DND-41 (cell line): ENCODE data around the gene RAD50.

Source experiments
- ATAC-seq: fragments of 200-7000 bp; cut with Tn5 transposase; 3 replicates; pipeline ENCODE4 v1.9.1; 2021; ENCODE audit warnings: low read depth; ENCODE audit not compliant: insufficient read depth
- DNase-seq: peaks from one replicate; pipeline ENCODE4 v3.0.0-alpha.2; 2020
- H2AFZ ChIP-seq: 2 replicates; pipeline ENCODE4 v1.6.0; 2012; ENCODE audit warnings: low read depth, low read length
- H3K27ac ChIP-seq: 2 replicates; pipeline ENCODE4 v1.5.1; 2012; ENCODE audit warnings: low read length, inconsistent platforms
- H3K27me3 ChIP-seq: fragments of 200-600 bp; sonication (generic); 2 replicates; pipeline ENCODE4 v1.6.0; 2012; ENCODE audit warnings: low read length, mild to moderate bottlenecking, inconsistent platforms; ENCODE audit not compliant: insufficient read depth, poor library complexity
- H3K36me3 ChIP-seq: 2 replicates; pipeline ENCODE4 v1.5.1; 2012; ENCODE audit warnings: low read length, inconsistent platforms; ENCODE audit not compliant: insufficient read depth
- H3K4me1 ChIP-seq: 2 replicates; pipeline ENCODE4 v1.5.1; 2012; ENCODE audit warnings: mild to moderate bottlenecking, low read length; ENCODE audit not compliant: insufficient read depth
- H3K4me2 ChIP-seq: 2 replicates; pipeline ENCODE4 v1.6.0; 2012; ENCODE audit warnings: mild to moderate bottlenecking, moderate library complexity, low read length, inconsistent platforms; ENCODE audit not compliant: insufficient read depth
- H3K4me3 ChIP-seq, 2 experiments: fragments of 200-600 bp in 1 of 2; shearing (Covaris generic) in 1 of 2; 2 replicates each; pipeline ENCODE4 v1.5.1; 2012 to 2016; ENCODE audit warnings: inconsistent platforms in 2 of 2, low read length in 2 of 2, mild to moderate bottlenecking in 2 of 2, low read depth in 1 of 2, moderate library complexity in 1 of 2
- H3K79me2 ChIP-seq: 2 replicates; pipeline ENCODE4 v1.6.0; 2012; ENCODE audit warnings: low read length, inconsistent platforms; ENCODE audit not compliant: insufficient read depth
- H3K9ac ChIP-seq: 2 replicates; pipeline ENCODE4 v1.6.0; 2012; ENCODE audit warnings: low read depth, mild to moderate bottlenecking, inconsistent platforms, low read length, moderate library complexity
- H3K9me3 ChIP-seq: 2 replicates; pipeline ENCODE4 v1.5.1; 2012; ENCODE audit warnings: low read length, moderate library complexity, mild to moderate bottlenecking, inconsistent platforms; ENCODE audit not compliant: insufficient read depth, severe bottlenecking
- H4K20me1 ChIP-seq: 2 replicates; pipeline ENCODE4 v1.6.0; 2012; ENCODE audit warnings: low read length; ENCODE audit not compliant: insufficient read depth
- EZH2 ChIP-seq: IDR thresholded peaks from 3 replicates; pipeline ENCODE4 v1.6.1; 2012; ENCODE audit warnings: borderline replicate concordance, low read depth, mild to moderate bottlenecking, moderate library complexity, low read length, inconsistent platforms; ENCODE audit not compliant: severe bottlenecking
- TF ChIP-seq, protein P1 (sequence below): IDR thresholded peaks from 2 replicates; pipeline ENCODE4 v1.5.1; 2012; ENCODE audit warnings: borderline replicate concordance, low read length, moderate library complexity, mild to moderate bottlenecking; ENCODE audit not compliant: poor library complexity, severe bottlenecking; ENCODE audit errors: extremely low read depth

RAD50 gene

DNA sequence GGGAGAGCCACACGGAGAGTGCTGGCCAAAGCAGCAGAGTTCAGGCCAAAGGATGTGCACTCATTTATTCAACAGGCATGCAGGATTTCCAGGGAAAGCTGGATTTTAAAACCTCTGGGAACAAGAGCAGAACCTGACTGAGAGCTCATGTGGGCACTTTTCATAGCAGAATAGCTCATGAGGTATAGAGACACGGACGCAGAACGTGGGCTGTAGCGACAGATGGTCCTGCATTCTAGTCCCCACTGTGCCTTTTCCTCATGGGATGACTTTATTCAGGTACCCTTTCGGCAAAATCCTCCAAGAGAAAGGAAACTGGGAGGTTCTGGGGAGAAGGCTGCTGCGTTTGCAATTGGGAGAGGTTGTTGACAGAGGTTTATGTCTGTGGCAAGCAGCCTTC, 122.4 kb downstream of the RAD50 start:
- TF ChIP-seq EZH2 = no peak
- TF ChIP-seq, protein P1, sequence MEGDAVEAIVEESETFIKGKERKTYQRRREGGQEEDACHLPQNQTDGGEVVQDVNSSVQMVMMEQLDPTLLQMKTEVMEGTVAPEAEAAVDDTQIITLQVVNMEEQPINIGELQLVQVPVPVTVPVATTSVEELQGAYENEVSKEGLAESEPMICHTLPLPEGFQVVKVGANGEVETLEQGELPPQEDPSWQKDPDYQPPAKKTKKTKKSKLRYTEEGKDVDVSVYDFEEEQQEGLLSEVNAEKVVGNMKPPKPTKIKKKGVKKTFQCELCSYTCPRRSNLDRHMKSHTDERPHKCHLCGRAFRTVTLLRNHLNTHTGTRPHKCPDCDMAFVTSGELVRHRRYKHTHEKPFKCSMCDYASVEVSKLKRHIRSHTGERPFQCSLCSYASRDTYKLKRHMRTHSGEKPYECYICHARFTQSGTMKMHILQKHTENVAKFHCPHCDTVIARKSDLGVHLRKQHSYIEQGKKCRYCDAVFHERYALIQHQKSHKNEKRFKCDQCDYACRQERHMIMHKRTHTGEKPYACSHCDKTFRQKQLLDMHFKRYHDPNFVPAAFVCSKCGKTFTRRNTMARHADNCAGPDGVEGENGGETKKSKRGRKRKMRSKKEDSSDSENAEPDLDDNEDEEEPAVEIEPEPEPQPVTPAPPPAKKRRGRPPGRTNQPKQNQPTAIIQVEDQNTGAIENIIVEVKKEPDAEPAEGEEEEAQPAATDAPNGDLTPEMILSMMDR = no peak
- H3K79me2 ChIP-seq = no peaks in the 10 kb centered on the region
- no peaks in the 10 kb centered on the region for H3K9me3 ChIP-seq
- H3K27me3 ChIP-seq = no peaks in the 10 kb centered on the region
- H3K4me1 ChIP-seq = no peaks in the 10 kb centered on the region
- H3K36me3 ChIP-seq = no peaks in the 10 kb centered on the region
- no peak overlapping the region for H2AFZ ChIP-seq
- H3K4me2 ChIP-seq = no peak overlapping the region
- DNase-seq = no peak
- no peak for ATAC-seq
- H3K4me3 ChIP-seq = no peak overlapping the region
- H3K27ac ChIP-seq = no peak overlapping the region
- H3K9ac ChIP-seq = no peak overlapping the region
- no peaks in the 10 kb centered on the region for H4K20me1 ChIP-seq

DNA sequence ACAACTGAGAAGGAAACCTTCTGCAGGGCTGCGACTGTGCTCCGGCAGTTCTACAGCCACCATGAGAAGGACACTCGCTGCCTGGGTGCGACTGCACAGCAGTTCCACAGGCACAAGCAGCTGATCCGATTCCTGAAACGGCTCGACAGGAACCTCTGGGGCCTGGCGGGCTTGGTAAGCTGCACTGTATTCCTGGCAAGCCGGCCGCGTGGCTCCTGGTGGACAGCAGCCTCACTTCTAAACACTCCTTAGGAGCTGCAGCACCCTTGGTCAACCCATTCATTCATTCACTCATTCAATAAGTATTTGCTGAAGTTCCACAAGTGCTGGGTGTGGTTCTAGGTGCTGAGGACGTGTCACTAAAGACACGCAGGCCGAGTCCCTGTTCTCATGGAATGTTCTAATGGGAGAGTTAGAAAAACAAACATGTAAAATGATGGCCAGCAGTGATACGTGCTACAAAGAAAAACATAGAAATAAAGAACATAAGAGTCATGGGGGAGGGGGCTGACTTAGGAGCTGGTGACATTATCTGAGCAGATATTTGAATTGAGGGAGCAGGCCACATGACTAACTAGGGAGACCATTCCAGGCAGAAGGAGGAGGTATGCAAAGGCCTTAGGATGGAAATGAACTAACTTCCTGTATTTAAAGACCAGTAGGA, 123.1 kb downstream of the RAD50 start:
- H3K36me3 ChIP-seq = no peaks in the 10 kb centered on the region
- no peaks in the 10 kb centered on the region for H3K27me3 ChIP-seq
- DNase-seq = no peak
- no peak overlapping the region for H2AFZ ChIP-seq
- no peak overlapping the region for H3K4me2 ChIP-seq
- H3K79me2 ChIP-seq = no peaks in the 10 kb centered on the region
- H3K9me3 ChIP-seq = no peaks in the 10 kb centered on the region
- no peak for ATAC-seq
- no peak overlapping the region for H3K9ac ChIP-seq
- no peak overlapping the region for H3K27ac ChIP-seq
- no peaks in the 10 kb centered on the region for H4K20me1 ChIP-seq
- no peak for TF ChIP-seq EZH2
- TF ChIP-seq, protein P1 = no peak
- H3K4me3 ChIP-seq = no peak overlapping the region
- no peaks in the 10 kb centered on the region for H3K4me1 ChIP-seq

DNA sequence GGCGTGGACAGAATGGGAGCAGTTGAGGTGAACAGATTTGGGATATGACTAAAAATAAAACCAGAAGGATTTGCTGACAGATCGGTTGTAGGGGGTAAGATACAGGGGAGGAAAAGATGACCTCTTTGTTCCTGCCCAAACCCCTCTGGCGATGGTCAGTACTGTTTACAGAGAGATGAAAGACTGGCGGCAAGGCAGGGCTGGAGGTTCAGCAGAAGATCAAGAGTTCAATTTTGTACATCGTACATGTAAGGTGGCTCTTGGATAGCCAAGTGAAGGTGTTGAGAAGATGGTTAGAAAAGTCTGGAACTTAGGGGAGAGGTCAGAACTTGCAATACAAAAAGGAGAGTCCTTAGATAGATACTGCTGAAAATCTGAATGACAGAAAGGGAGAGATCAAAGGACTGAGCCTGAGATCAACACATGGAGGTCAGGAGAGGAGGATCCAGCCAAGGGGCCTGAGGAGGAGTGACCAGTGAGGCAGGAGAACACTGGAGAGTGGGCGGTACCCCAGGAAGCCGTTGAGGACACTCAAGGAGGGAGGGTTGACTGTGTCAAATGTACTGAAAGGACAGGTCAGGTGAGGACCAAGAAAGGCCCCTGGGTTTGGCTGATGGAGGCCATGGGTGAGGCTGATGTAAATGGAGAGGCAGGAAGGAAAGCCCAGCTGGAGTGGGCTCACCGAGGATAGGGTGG, 124.2 kb downstream of the RAD50 start:
- no peak overlapping the region for H2AFZ ChIP-seq
- H3K9me3 ChIP-seq = no peaks in the 10 kb centered on the region
- H4K20me1 ChIP-seq = no peaks in the 10 kb centered on the region
- H3K79me2 ChIP-seq = no peaks in the 10 kb centered on the region
- TF ChIP-seq, protein P1 = no peak
- TF ChIP-seq EZH2 = no peak
- H3K27me3 ChIP-seq = no peaks in the 10 kb centered on the region
- H3K4me1 ChIP-seq = no peaks in the 10 kb centered on the region
- no peak overlapping the region for H3K27ac ChIP-seq
- H3K36me3 ChIP-seq = no peaks in the 10 kb centered on the region
- no peak overlapping the region for H3K4me3 ChIP-seq
- no peak for ATAC-seq
- H3K9ac ChIP-seq = no peak overlapping the region
- DNase-seq = no peak
- no peak overlapping the region for H3K4me2 ChIP-seq
